T-helper 2 cell treated with Interferon-gamma antibody and Interleukin-4, amounts not matched to agents 100 ng/mL and 5 ng/mL, for 36 hours (primary cell): ENCODE data around the gene HSFX4. TPM values are rescaled to one million over a fixed set of nuclear protein-coding genes. Genes with fewer than 3 reads are reported as not detected.

Source experiments
- total RNA-seq: library from RNA; stranded (reverse); gene quantifications from 2 replicates; pipeline ENCODE4 v1.2.3, GENCODE V29; 2022

The HSFX4 gene
- total RNA-seq, 1 donor from 2014 or later: not detected

Other genes starting within 250 kb of the HSFX4 start
- not detected in 2 replicates for gene MAGEA11, start 217.5 kb upstream of the HSFX4 start, total RNA-seq
- 0.84 and 1.3 TPM in 2 replicates for gene HSFX1, start 155.5 kb upstream of the HSFX4 start, total RNA-seq
- not detected in 2 replicates for gene MAGEA9, start 147.6 kb upstream of the HSFX4 start, total RNA-seq
- not detected in 2 replicates for gene MAGEA8, start 48.4 kb upstream of the HSFX4 start, total RNA-seq
- gene EOLA2, start 8.9 kb downstream of the HSFX4 start, total RNA-seq: 50.4 and 51.7 TPM in 2 replicates